Liver (tissue), 9 donors: ENCODE measurements around the gene ACTR6. TPM values are rescaled to one million over a fixed set of nuclear protein-coding genes. Genes with fewer than 3 reads are reported as not detected.

Experiments used
- DNase-seq: peaks from one replicate; pipeline ENCODE4 v3.0.0-alpha.2; 2017; ENCODE audit warnings: low spot score
- H3K27ac ChIP-seq, 2 donors: one replicate each; pipeline ENCODE4 v1.7.0; 2013; ENCODE audit warnings: inconsistent platforms in 2 of 2, low read length in 2 of 2, control low read depth in 1 of 2, low read depth in 1 of 2, mild to moderate bottlenecking in 1 of 2
- H3K27me3 ChIP-seq, 4 donors: one replicate each; pipeline versions ENCODE4 v1.6.1 to v1.7.0; 2013; ENCODE audit warnings: low read length in 3 of 4, inconsistent platforms in 1 of 4, mild to moderate bottlenecking in 1 of 4, moderate library complexity in 1 of 4; ENCODE audit not compliant: control insufficient read depth in 4 of 4, insufficient read depth in 4 of 4
- H3K36me3 ChIP-seq, 4 donors: one replicate each; pipeline versions ENCODE4 v1.6.1 to v1.7.0; 2013; ENCODE audit warnings: low read length in 3 of 4, mild to moderate bottlenecking in 3 of 4, low read depth in 1 of 4, moderate library complexity in 1 of 4; ENCODE audit not compliant: control insufficient read depth in 4 of 4, insufficient read depth in 3 of 4
- H3K4me1 ChIP-seq, 4 donors: one replicate each; pipeline versions ENCODE4 v1.6.1 to v1.7.0; 2013; ENCODE audit warnings: low read length in 3 of 4, mild to moderate bottlenecking in 3 of 4, moderate library complexity in 1 of 4; ENCODE audit not compliant: control insufficient read depth in 4 of 4, insufficient read depth in 4 of 4
- H3K4me3 ChIP-seq, 3 donors: one replicate each; pipeline versions ENCODE4 v1.6.1 to v1.7.0; 2013; ENCODE audit warnings: low read length in 3 of 3, control low read depth in 1 of 3, low read depth in 1 of 3, mild to moderate bottlenecking in 1 of 3
- H3K9ac ChIP-seq, 2 donors: one replicate each; pipeline ENCODE4 v1.7.0; 2013; ENCODE audit warnings: low read length in 2 of 2, mild to moderate bottlenecking in 2 of 2, moderate library complexity in 2 of 2, control low read depth in 1 of 2, low read depth in 1 of 2
- H3K9me3 ChIP-seq, 4 donors: one replicate each; pipeline versions ENCODE4 v1.6.1 to v1.7.0; 2013; ENCODE audit warnings: low read length in 3 of 4; ENCODE audit not compliant: control insufficient read depth in 4 of 4
- EGR1 ChIP-seq, 2 donors: IDR thresholded peaks; 2 replicates each; pipeline ENCODE4 v1.6.1; 2016 to 2018; ENCODE audit warnings: antibody characterized with exemption in 2 of 2, low read depth in 2 of 2
- FOXA1 ChIP-seq: IDR thresholded peaks from 2 replicates; pipeline ENCODE4 v1.6.1; 2016; ENCODE audit warnings: antibody characterized with exemption
- FOXA2 ChIP-seq: IDR thresholded peaks from 2 replicates; pipeline ENCODE4 v1.6.1; 2016; ENCODE audit warnings: antibody characterized with exemption
- GABPA ChIP-seq, 2 donors: IDR thresholded peaks in 1 of 2; conservative IDR thresholded peaks in 1 of 2; 2 replicates each; pipeline ENCODE4 v1.6.1; 2016; ENCODE audit warnings: antibody characterized with exemption in 2 of 2, mild to moderate bottlenecking in 1 of 2, moderate library complexity in 1 of 2
- HNF4A ChIP-seq, 2 donors: conservative IDR thresholded peaks; 2 replicates each; pipeline ENCODE4 v1.6.1; 2016; ENCODE audit warnings: antibody characterized with exemption in 2 of 2, mild to moderate bottlenecking in 2 of 2
- HNF4G ChIP-seq: IDR thresholded peaks from 2 replicates; pipeline ENCODE4 v1.6.1; 2016; ENCODE audit warnings: antibody characterized with exemption
- JUND ChIP-seq, 2 donors: IDR thresholded peaks; 2 replicates each; pipeline ENCODE4 v1.6.1; 2016; ENCODE audit warnings: antibody characterized with exemption in 2 of 2
- NR2F2 ChIP-seq: IDR thresholded peaks from 2 replicates; pipeline ENCODE4 v1.6.1; 2016; ENCODE audit warnings: antibody characterized with exemption
- RAD21 ChIP-seq, 2 donors: IDR thresholded peaks; 2 replicates each; pipeline ENCODE4 v1.6.1; 2016; ENCODE audit warnings: antibody characterized with exemption in 2 of 2, mild to moderate bottlenecking in 2 of 2
- RXRA ChIP-seq, 2 donors: IDR thresholded peaks; 2 replicates each; pipeline ENCODE4 v1.6.1; 2017 to 2018; ENCODE audit warnings: antibody characterized with exemption in 2 of 2, mild to moderate bottlenecking in 1 of 2
- SP1 ChIP-seq: IDR thresholded peaks from 2 replicates; pipeline ENCODE4 v1.6.1; 2018; ENCODE audit warnings: antibody characterized with exemption, mild to moderate bottlenecking
- TAF1 ChIP-seq: conservative IDR thresholded peaks from 2 replicates; pipeline ENCODE4 v1.6.1; 2016; ENCODE audit warnings: antibody characterized with exemption, mild to moderate bottlenecking
- WGBS: extraction: QIAGEN DNeasy Blood & Tissue Kit; methylation state at CpG from one replicate; pipeline ENCODE4 v1.1.7; 2013; 5-methylcytosine and 5-hydroxymethylcytosine counted together
- polyA plus RNA-seq, 2 donors: library from polyadenylated mRNA; stranded (reverse) in 1 of 2; unstranded in 1 of 2; fragments of 200-250 nt in 1 of 2; fragments of >200 nt in 1 of 2; fragmentation: Nextera tagmentation in 1 of 2; extraction: Ambion mirVana in 1 of 2; gene quantifications; one replicate each; pipeline versions ENCODE4 v1.2.1 to v1.2.3, GENCODE V29; 2013 to 2015
- total RNA-seq, 2 donors: library from RNA; depleted of rRNA; stranded (reverse); fragments of >200 nt; gene quantifications; one replicate each; pipeline ENCODE4 v1.2.3, GENCODE V29; 2014
- TF ChIP-seq, protein P1 (sequence below): fragments of 150-350 bp; IDR thresholded peaks from 2 replicates; pipeline ENCODE4 v1.5.1; 2017; ENCODE audit warnings: improper control_type of control experiment, low read depth, low read length; ENCODE audit not compliant: missing input control
- TF ChIP-seq, protein P2 (sequence below): IDR thresholded peaks from 2 replicates; pipeline ENCODE4 v1.6.1; 2016; ENCODE audit warnings: antibody characterized with exemption, mild to moderate bottlenecking
- TF ChIP-seq, protein P3 (sequence below): IDR thresholded peaks from 2 replicates; pipeline ENCODE4 v1.6.1; 2016; ENCODE audit warnings: antibody characterized with exemption
- TF ChIP-seq, protein P4 (sequence below): IDR thresholded peaks from 2 replicates; pipeline ENCODE4 v1.6.1; 2016; ENCODE audit warnings: antibody characterized with exemption
- donor health status: healthy.
- donor health status: healthy.
- donor health status: healthy.
- donor health status: healthy.
- donor health status: healthy.

Gene ACTR6
- total and polyA plus RNA-seq, 4 donors: 6.9 to 9.7 (median 8.7) TPM

DNA sequence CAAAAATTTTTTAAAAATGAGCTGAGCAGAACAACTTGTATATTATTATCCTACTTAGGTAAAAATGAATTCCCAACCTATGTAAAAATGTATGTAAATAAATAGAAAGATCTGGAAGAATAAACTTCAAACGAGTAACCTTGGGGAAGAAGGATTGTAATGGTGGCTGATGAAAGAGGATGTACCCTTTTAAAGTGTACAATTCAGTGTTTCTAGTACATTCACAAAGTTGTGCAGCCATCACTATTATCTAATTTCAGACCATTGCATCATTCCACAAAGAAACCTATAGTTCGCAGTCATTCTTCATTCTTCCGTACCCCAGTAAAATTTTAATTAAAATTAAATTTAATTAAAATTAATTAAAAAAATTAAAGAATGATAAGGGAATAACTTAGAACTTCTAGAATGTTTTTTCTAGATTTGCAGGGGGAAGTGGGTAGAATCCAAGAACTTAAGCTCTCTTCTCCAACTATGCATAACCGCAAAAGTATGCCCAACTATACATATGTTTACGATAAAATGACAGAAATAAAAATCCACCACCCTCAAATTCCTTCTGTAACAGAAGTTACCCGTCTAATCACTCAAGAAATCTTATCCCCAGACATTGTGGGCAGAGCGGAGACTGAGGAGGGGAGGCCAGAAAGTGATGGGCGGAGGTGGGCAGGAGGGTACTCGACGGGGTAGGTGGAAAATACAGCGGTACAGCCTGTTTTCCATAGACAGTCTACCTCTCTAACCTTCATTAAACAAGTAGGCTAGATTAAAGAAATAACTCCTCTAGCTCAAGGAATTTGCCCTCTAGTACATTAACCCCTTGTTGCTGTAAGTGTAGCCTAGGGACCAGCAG, 65.3 kb downstream of the ACTR6 start:
- WGBS: 67% methylated on average over 11 of the region's 11 CpGs
- TF ChIP-seq, protein P1, sequence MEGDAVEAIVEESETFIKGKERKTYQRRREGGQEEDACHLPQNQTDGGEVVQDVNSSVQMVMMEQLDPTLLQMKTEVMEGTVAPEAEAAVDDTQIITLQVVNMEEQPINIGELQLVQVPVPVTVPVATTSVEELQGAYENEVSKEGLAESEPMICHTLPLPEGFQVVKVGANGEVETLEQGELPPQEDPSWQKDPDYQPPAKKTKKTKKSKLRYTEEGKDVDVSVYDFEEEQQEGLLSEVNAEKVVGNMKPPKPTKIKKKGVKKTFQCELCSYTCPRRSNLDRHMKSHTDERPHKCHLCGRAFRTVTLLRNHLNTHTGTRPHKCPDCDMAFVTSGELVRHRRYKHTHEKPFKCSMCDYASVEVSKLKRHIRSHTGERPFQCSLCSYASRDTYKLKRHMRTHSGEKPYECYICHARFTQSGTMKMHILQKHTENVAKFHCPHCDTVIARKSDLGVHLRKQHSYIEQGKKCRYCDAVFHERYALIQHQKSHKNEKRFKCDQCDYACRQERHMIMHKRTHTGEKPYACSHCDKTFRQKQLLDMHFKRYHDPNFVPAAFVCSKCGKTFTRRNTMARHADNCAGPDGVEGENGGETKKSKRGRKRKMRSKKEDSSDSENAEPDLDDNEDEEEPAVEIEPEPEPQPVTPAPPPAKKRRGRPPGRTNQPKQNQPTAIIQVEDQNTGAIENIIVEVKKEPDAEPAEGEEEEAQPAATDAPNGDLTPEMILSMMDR: no peak
- TF ChIP-seq NR2F2 (no peak), HNF4A (conservative IDR thresholded peaks at IDR 0.05) (peak in 1 of 2 donors; percentile 18)
- peak overlapping the region; percentile 74 to 92 (median 90) for H3K4me3 ChIP-seq

DNA sequence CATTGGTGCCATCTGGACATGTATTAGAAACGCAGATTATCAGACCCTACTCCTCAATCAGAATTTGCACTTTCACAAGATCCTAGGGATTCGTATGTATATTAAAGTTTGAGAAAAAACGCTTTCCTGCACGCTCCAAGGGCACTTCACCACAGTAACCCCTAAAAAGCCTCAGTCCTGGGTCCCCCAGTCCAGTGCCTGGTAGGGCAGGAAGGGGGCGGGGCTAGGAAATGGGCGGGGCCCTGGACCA, 65.9 kb downstream of the ACTR6 start:
- no peak for DNase-seq
- TF ChIP-seq FOXA2 (no peak), FOXA1 (no peak), HNF4A (conservative IDR thresholded peaks at IDR 0.05) (no peak), EGR1 (IDR thresholded peaks at IDR 0.05; ENCODE audit: low read depth in 2 of 2) (no peak), GABPA (IDR thresholded peaks at IDR 0.05 in 1 of 2, conservative IDR thresholded peaks at IDR 0.05 in 1 of 2) (no peak), JUND (IDR thresholded peaks at IDR 0.05) (no peak), RXRA (IDR thresholded peaks at IDR 0.05) (no peak), HNF4G (no peak), RAD21 (IDR thresholded peaks at IDR 0.05) (no peak), NR2F2 (no peak), TAF1 (no peak), SP1 (no peak)
- TF ChIP-seq, protein P2, sequence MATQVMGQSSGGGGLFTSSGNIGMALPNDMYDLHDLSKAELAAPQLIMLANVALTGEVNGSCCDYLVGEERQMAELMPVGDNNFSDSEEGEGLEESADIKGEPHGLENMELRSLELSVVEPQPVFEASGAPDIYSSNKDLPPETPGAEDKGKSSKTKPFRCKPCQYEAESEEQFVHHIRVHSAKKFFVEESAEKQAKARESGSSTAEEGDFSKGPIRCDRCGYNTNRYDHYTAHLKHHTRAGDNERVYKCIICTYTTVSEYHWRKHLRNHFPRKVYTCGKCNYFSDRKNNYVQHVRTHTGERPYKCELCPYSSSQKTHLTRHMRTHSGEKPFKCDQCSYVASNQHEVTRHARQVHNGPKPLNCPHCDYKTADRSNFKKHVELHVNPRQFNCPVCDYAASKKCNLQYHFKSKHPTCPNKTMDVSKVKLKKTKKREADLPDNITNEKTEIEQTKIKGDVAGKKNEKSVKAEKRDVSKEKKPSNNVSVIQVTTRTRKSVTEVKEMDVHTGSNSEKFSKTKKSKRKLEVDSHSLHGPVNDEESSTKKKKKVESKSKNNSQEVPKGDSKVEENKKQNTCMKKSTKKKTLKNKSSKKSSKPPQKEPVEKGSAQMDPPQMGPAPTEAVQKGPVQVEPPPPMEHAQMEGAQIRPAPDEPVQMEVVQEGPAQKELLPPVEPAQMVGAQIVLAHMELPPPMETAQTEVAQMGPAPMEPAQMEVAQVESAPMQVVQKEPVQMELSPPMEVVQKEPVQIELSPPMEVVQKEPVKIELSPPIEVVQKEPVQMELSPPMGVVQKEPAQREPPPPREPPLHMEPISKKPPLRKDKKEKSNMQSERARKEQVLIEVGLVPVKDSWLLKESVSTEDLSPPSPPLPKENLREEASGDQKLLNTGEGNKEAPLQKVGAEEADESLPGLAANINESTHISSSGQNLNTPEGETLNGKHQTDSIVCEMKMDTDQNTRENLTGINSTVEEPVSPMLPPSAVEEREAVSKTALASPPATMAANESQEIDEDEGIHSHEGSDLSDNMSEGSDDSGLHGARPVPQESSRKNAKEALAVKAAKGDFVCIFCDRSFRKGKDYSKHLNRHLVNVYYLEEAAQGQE: no peak
- TF ChIP-seq, protein P1: no peak
- TF ChIP-seq, protein P3, sequence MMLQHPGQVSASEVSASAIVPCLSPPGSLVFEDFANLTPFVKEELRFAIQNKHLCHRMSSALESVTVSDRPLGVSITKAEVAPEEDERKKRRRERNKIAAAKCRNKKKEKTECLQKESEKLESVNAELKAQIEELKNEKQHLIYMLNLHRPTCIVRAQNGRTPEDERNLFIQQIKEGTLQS: no peak
- TF ChIP-seq, protein P4, sequence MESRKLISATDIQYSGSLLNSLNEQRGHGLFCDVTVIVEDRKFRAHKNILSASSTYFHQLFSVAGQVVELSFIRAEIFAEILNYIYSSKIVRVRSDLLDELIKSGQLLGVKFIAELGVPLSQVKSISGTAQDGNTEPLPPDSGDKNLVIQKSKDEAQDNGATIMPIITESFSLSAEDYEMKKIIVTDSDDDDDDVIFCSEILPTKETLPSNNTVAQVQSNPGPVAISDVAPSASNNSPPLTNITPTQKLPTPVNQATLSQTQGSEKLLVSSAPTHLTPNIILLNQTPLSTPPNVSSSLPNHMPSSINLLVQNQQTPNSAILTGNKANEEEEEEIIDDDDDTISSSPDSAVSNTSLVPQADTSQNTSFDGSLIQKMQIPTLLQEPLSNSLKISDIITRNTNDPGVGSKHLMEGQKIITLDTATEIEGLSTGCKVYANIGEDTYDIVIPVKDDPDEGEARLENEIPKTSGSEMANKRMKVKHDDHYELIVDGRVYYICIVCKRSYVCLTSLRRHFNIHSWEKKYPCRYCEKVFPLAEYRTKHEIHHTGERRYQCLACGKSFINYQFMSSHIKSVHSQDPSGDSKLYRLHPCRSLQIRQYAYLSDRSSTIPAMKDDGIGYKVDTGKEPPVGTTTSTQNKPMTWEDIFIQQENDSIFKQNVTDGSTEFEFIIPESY: no peak
- Histone ChIP-seq H3K27ac (peak overlapping the region; percentile 94 to 97), H3K36me3 (no peaks in the 10 kb centered on the region), H3K4me3 (peak overlapping the region; percentile 74 to 92 (median 90)), H3K4me1 (peaks cover 3 to 19% (median 17%) of the 10 kb centered on the region in 4 donors), H3K27me3 (no peaks in the 10 kb centered on the region), H3K9ac (peak overlapping the region in 1 of 2 donors; percentile 36), H3K9me3 (no peaks in the 10 kb centered on the region)
- WGBS: 1% methylated on average over 6 of the region's 6 CpGs

More for the DNA sequence above, 65.3 kb downstream of the ACTR6 start:
- Histone ChIP-seq H3K9ac (peak overlapping the region in 1 of 2 donors; percentile 36), H3K36me3 (no peaks in the 10 kb centered on the region), H3K27me3 (no peaks in the 10 kb centered on the region), H3K27ac (peak overlapping the region; percentile 94 to 97), H3K9me3 (no peaks in the 10 kb centered on the region), H3K4me1 (peaks cover 3 to 19% (median 16%) of the 10 kb centered on the region in 4 donors)
- no peak for DNase-seq
